MM.1S (cell line): ENCODE results near the gene ABCG4.

Experiments used
- CTCF ChIP-seq: fragments of 300-600 bp; sonication (generic); IDR thresholded peaks from 2 replicates; pipeline ENCODE4 v1.5.1; 2016; ENCODE audit warnings: antibody characterized with exemption, low read length, mixed read lengths
- EZH2 ChIP-seq: fragments of 300-600 bp; sonication (generic); optimal IDR thresholded peaks from 2 replicates; pipeline ENCODE3; 2017; ENCODE audit warnings: low read depth, mild to moderate bottlenecking, antibody characterized with exemption, low read length, mixed read lengths

- TF ChIP-seq EZH2, result no peak
- TF ChIP-seq CTCF, result peak; percentile 95
Measured at GRCh38 chr11:119168471-119169281, 19.8 kb downstream of the ABCG4 start, which contains the start of gene NLRX1.
